ENCODE measurements around the gene RARB.

RARB gene

DNA sequence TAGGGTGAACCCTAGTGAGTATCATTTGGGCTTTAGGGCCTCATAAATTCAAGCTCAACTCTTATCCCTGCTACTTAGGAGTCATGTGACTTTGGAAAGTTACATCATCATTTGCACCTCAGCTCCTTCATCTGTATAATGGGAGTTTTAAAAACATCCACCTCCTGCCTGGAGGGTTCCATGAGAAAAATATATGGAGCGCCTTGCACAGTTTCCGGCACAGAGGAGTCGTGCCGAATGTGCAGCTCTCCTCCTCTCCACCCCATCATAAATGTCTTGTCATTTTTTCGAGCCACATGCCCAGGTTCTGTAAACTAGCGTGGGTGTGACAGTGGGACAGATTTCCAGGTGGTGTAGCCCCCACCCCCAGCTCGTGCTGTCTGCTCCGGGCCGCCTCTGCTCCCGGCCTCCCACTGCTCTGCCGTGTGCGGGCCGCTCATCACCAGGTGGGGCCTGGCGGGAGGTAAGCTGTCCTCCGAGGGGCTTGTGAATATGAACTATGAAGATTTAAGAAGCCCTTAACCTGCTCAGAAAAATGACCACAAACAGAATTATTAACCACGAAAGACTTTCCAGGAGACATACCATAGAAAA, 146.2 kb downstream of the RARB start:
- TF ChIP-seq ZFX (IDR thresholded peaks at IDR 0.05): no peak
- TF ChIP-seq, protein P1, sequence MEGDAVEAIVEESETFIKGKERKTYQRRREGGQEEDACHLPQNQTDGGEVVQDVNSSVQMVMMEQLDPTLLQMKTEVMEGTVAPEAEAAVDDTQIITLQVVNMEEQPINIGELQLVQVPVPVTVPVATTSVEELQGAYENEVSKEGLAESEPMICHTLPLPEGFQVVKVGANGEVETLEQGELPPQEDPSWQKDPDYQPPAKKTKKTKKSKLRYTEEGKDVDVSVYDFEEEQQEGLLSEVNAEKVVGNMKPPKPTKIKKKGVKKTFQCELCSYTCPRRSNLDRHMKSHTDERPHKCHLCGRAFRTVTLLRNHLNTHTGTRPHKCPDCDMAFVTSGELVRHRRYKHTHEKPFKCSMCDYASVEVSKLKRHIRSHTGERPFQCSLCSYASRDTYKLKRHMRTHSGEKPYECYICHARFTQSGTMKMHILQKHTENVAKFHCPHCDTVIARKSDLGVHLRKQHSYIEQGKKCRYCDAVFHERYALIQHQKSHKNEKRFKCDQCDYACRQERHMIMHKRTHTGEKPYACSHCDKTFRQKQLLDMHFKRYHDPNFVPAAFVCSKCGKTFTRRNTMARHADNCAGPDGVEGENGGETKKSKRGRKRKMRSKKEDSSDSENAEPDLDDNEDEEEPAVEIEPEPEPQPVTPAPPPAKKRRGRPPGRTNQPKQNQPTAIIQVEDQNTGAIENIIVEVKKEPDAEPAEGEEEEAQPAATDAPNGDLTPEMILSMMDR (conservative IDR thresholded peaks at IDR 0.05): no peak
- no peak overlapping the region for H3K27ac ChIP-seq

DNA sequence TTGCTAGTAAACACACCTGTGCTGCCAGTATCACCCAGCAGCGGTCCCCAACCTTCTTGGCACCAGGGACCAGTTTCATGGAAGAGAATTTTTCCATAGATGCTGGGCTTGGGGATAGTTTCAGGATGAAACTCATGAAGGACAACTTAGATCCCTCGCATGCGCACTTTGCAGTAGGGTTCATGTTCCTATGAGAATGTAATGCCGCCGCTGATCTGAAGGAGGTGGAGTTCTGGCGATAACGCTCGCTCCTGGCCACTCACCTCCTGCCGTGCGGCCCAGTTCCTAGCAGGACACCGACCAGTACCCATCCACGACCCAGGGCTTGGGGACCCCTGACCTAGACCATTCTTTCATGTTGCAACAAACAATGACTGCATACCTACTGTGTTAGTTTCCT, 146.9 kb downstream of the RARB start:
- no peak for TF ChIP-seq ZFX (IDR thresholded peaks at IDR 0.05)
- TF ChIP-seq, protein P1 (conservative IDR thresholded peaks at IDR 0.05): no peak
- no peak overlapping the region for H3K27ac ChIP-seq

DNA sequence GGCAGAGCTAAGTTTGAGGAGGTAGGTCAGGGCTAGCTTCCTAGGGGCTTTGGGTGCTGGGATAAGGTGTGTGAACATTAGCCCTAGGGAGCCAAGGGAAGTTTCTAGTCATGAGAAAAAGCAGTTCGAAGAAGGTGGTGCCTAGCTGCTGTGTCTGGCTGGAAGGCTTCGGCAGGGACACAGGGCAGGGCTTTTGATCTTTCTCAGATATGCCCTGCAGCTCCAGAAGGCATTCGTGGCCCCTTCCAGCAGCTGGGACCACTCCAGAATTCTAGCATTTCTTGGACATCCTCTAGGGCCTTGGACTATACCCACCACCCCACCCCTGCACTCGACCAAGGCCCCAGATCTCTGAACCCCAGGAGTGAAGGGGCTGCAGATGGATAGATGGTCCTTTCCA, 148.1 kb downstream of the RARB start:
- H3K27ac ChIP-seq: no peak overlapping the region
- TF ChIP-seq, protein P1 (conservative IDR thresholded peaks at IDR 0.05): no peak
- TF ChIP-seq ZFX (IDR thresholded peaks at IDR 0.05): no peak

DNA sequence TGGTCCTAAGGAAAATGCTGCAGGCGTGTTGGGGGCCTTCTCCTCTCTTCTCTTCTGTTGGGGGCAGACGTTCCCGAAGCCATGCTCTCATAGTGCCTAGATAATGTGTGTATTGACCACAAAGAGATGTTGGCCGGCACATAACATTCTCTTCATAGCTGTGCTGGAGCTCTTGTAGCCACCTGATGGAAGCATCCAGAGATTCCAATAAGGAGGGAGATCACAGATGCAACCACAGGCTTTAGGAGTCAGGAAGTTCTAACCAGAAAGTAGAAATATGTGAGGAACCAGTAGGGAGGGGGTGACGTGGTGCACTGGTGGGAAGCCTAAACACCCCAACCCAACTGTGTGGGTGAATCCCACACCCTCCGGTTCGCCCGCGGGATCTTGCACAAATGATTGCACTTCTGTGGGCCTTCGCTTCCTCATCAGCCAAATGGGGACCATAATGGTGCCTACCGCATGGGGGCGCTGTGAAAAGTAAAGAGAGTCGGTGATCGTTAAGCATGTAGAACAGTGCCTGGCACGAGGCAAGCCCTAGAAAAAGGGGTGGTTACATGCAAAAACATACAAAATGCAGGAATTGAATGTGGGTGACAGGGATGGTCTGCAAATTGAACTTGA, 148.9 kb downstream of the RARB start:
- TF ChIP-seq, protein P1 (conservative IDR thresholded peaks at IDR 0.05): no peak
- no peak for TF ChIP-seq ZFX (IDR thresholded peaks at IDR 0.05)
- no peak overlapping the region for H3K27ac ChIP-seq

DNA sequence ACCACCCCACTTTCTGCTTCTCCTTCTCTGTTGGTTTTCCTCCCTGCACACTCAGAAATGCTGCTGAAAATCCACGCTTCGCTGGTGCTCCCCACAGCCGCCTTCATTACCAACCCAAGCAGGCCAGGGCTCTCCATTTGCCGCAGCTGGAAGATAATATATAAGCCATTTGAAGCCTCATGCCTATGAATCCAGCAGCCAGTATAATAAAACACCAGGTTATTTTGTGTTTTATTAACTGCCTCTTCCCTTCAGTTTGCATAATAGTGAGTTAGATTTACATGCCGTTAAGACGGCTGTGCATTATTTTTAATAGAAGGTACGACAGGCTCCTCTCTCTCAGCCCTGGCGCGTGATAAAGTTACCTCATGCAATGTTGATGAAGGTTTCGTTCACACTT, 150.0 kb downstream of the RARB start:
- TF ChIP-seq, protein P1 (conservative IDR thresholded peaks at IDR 0.05): no peak
- no peak for TF ChIP-seq ZFX (IDR thresholded peaks at IDR 0.05)
- H3K27ac ChIP-seq: no peak overlapping the region

DNA sequence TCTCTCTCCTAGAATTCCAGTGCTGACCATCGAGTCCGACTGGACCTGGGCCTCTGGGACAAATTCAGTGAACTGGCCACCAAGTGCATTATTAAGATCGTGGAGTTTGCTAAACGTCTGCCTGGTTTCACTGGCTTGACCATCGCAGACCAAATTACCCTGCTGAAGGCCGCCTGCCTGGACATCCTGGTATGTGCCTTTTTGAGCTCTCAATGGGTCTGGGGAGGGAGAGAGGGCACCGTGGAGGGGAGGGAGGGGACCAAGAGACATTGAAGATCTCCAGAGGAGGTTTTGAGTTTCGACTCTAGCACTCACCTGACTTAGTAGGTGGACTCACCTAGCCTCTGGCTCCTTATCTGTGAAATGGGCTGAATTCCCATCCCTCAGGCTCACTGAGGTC, 152.5 kb downstream of the RARB start:
- TF ChIP-seq, protein P1 (conservative IDR thresholded peaks at IDR 0.05): no peak
- no peak for TF ChIP-seq ZFX (IDR thresholded peaks at IDR 0.05)
- no peak overlapping the region for H3K27ac ChIP-seq

DNA sequence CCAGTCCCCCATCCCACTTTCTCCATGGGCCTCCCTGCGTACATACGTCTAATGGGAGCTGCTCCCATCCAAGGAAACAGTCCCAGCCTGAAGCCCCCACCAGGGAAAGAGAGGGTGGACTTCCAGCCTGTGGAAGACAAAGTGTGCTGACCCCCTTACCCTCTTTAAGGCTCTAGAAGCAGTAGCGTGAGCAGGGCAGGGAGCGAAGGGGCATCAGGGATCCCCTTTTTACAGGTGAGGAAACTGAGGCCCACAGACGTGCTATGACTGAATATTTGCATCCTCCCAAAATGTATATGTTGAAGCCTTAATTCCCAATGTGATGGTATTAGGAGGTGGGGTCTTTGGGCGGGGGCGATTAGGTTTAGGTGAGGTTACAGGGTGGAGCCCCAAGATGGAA, 153.3 kb downstream of the RARB start:
- H3K27ac ChIP-seq: no peak overlapping the region
- TF ChIP-seq, protein P1 (conservative IDR thresholded peaks at IDR 0.05): no peak
- no peak for TF ChIP-seq ZFX (IDR thresholded peaks at IDR 0.05)
